K562 (cell line): ENCODE data around the gene VAMP8. TPM values are rescaled to one million over a fixed set of nuclear protein-coding genes. Genes with fewer than 3 reads are reported as not detected.

Experiments used
- CTBP1 ChIP-seq: fragments of 450-650 bp; IDR thresholded peaks from 2 replicates; pipeline ENCODE4 v1.6.1; 2016; ENCODE audit warnings: borderline replicate concordance
- DNMT1 ChIP-seq: fragments of 450-650 bp; IDR thresholded peaks from 2 replicates; pipeline ENCODE4 v1.6.1; 2016; ENCODE audit warnings: antibody characterized with exemption, mild to moderate bottlenecking
- DPF2 ChIP-seq: fragments of 450-650 bp; IDR thresholded peaks from 2 replicates; pipeline ENCODE4 v1.6.1; 2016
- EP400 ChIP-seq: fragments of 450-650 bp; IDR thresholded peaks from 2 replicates; pipeline ENCODE4 v1.6.1; 2017; ENCODE audit warnings: antibody characterized with exemption, mild to moderate bottlenecking, moderate library complexity
- HDAC1 ChIP-seq, 2 experiments: fragments of 450-650 bp; IDR thresholded peaks; 2 replicates each; pipeline ENCODE4 v1.6.1; 2016 to 2017; ENCODE audit warnings: inconsistent platforms in 1 of 2, mild to moderate bottlenecking in 1 of 2, moderate library complexity in 1 of 2
- HDAC8 ChIP-seq: fragments of 450-650 bp; IDR thresholded peaks from 2 replicates; pipeline ENCODE4 v1.6.1; 2016; ENCODE audit warnings: mild to moderate bottlenecking, missing genetic modification characterization, moderate library complexity, missing compliant biosample characterization
- LEF1 ChIP-seq: fragments of 450-650 bp; IDR thresholded peaks from 2 replicates; pipeline ENCODE4 v1.6.1; 2016; ENCODE audit warnings: mild to moderate bottlenecking
- MTA2 ChIP-seq: fragments of 450-650 bp; IDR thresholded peaks from 2 replicates; pipeline ENCODE4 v1.6.1; 2016; ENCODE audit warnings: low read depth
- MYC ChIP-seq, 2 experiments: fragments of 250-450 bp in 1 of 2; sonication (Bioruptor Pico) in 1 of 2; IDR thresholded peaks; 2 replicates each; pipeline versions ENCODE4 v1.5.1 to v1.6.1; 2012 to 2021; ENCODE audit warnings: low read depth in 2 of 2, borderline replicate concordance in 1 of 2, improper control_type of control experiment in 1 of 2, low read length in 1 of 2, mild to moderate bottlenecking in 1 of 2, moderate library complexity in 1 of 2
- RUNX1 ChIP-seq: sonication (generic); IDR thresholded peaks from 2 replicates; pipeline ENCODE4 v1.6.1; 2016; ENCODE audit warnings: antibody characterized with exemption, low read depth
- SMARCA4 ChIP-seq: fragments of 450-650 bp; IDR thresholded peaks from 2 replicates; pipeline ENCODE4 v1.6.1; 2016
- TEAD1 ChIP-seq, 2 experiments: fragments of 450-650 bp in 1 of 2; sonication (generic) in 1 of 2; formaldehyde crosslinking; IDR thresholded peaks; 2 replicates each; pipeline versions ENCODE4 v1.4.0 to v1.8.0; 2020 to 2022; ENCODE audit warnings: mild to moderate bottlenecking in 2 of 2, missing genetic modification reagents in 1 of 2
- ZNF75A ChIP-seq: fragments of 450-650 bp; formaldehyde crosslinking; IDR thresholded peaks from 2 replicates; pipeline ENCODE4 v1.4.0; 2020; ENCODE audit warnings: mild to moderate bottlenecking
- polyA plus RNA-seq, 8 experiments: library from polyadenylated mRNA; depleted of rRNA in 4 of 8; stranded (reverse) in 5 of 8; unstranded in 3 of 8; fragments of >200 nt; fragmentation: Nextera tagmentation in 2 of 8; fragmentation: Illumina TruSeq in 1 of 8; extraction: Ambion mirVana in 2 of 8; extraction: Trizol in 1 of 8; gene quantifications; 2 replicates each; pipeline versions ENCODE4 v1.2.1 to v1.2.3, GENCODE V29; 2011 to 2014; ENCODE audit warnings: inconsistent platforms in 1 of 8, missing spikeins in 1 of 8
- total RNA-seq, 7 experiments: library from RNA; depleted of rRNA in 6 of 7; stranded (reverse); fragments of >200 nt in 6 of 7; fragmentation: Illumina TruSeq in 2 of 7; extraction: Trizol in 2 of 7; gene quantifications; 2 replicates each; pipeline versions ENCODE4 v1.2.1 to v1.2.3, GENCODE V29; 2011 to 2021; ENCODE audit warnings: low replicate concordance in 1 of 7
- TF ChIP-seq, protein P1 (sequence below), 2 experiments: fragments of 450-650 bp; conservative IDR thresholded peaks; 2 replicates each; pipeline ENCODE4 v1.6.1; 2017; ENCODE audit warnings: mild to moderate bottlenecking in 2 of 2, moderate library complexity in 2 of 2
- TF ChIP-seq, protein P2 (sequence below), 2 experiments: fragments of 450-650 bp in 1 of 2; sonication (generic) in 1 of 2; formaldehyde crosslinking in 1 of 2; IDR thresholded peaks; 2 replicates each; pipeline versions ENCODE4 v1.7.1 to v1.9.0; 2016 to 2022; ENCODE audit warnings: inconsistent platforms in 1 of 2, mild to moderate bottlenecking in 1 of 2, missing genetic modification reagents in 1 of 2

VAMP8 gene
- total and polyA plus RNA-seq, 9 of the 15 experiments (the other 6 are each of a cell fraction or from before 2014, with no cell fraction given): 107 to 571 (median 248) TPM

DNA sequence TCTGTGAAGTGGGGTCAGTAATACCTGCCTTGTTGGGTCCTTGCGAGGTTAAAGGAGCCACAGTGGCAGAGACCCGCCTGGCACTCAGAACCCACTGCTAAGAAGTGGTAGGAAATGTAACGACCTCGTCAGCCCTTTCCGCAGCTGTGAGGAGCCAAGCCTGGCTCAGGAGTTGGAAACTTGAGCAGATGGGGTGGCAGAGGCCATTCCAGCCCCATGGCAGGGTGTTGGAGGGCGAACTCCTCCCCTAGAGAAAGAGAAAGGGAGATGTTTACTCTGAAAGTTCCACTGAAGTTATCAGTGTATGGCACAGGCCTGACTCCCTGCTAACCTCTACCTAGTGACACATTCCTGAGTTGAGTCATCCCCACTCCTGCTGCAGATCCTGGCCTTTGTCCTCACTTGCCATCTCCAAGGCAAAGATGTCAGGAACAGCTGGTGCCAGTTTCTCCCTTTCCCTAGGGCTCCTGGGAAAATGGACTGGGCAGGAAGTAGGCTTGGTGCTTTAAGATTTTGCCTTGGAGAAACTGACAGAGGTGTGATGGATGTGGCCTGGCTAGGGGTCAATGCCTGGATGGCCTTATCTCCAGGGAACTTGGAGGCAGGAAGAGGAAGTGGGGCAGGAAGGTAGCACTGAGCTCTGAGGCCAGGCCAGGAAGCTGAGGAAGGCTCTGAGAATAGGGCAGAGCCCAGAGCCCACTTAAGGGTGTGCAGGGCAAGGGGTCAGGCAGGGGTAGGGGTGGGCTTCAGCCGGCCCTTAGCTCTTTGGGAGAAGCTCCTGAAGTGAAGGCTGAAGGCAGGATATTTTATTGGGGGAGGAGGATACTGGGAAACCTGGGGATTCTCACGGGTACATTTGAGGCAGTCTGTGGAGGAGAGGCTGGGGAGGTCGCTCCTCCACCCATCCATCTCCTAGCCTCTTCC is 7.7 kb downstream of the VAMP8 start (continued):
- 0 out of 2 replicates have a peak, but pooled peaks have one; percentile 21 for TF ChIP-seq MYC (IDR thresholded peaks at IDR 0.05; ENCODE audit: low read depth, low read length)
- no peak for TF ChIP-seq MYC (CRISPR knock-in tag; IDR thresholded peaks at IDR 0.05; ENCODE audit: borderline replicate concordance, low read depth)
- peak; percentile 44 to 89; a peak in 2 of 4 replicates for TF ChIP-seq TEAD1 (CRISPR knock-in tag; IDR thresholded peaks at IDR 0.05)
- TF ChIP-seq SMARCA4: peak; percentile 95
- TF ChIP-seq, protein P1, sequence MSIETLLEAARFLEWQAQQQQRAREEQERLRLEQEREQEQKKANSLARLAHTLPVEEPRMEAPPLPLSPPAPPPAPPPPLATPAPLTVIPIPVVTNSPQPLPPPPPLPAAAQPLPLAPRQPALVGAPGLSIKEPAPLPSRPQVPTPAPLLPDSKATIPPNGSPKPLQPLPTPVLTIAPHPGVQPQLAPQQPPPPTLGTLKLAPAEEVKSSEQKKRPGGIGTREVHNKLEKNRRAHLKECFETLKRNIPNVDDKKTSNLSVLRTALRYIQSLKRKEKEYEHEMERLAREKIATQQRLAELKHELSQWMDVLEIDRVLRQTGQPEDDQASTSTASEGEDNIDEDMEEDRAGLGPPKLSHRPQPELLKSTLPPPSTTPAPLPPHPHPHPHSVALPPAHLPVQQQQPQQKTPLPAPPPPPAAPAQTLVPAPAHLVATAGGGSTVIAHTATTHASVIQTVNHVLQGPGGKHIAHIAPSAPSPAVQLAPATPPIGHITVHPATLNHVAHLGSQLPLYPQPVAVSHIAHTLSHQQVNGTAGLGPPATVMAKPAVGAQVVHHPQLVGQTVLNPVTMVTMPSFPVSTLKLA (conservative IDR thresholded peaks at IDR 0.05): peak in 1 of 2 experiments; percentile 39; a peak in 1 of 4 replicates
- no peak for TF ChIP-seq ZNF75A (CRISPR knock-in tag)
- TF ChIP-seq EP400: peak; percentile 46; the same call in 1 of the 2 replicates
- peak; percentile 83 for TF ChIP-seq LEF1
- TF ChIP-seq CTBP1: peak; percentile 98
- TF ChIP-seq, protein P2, sequence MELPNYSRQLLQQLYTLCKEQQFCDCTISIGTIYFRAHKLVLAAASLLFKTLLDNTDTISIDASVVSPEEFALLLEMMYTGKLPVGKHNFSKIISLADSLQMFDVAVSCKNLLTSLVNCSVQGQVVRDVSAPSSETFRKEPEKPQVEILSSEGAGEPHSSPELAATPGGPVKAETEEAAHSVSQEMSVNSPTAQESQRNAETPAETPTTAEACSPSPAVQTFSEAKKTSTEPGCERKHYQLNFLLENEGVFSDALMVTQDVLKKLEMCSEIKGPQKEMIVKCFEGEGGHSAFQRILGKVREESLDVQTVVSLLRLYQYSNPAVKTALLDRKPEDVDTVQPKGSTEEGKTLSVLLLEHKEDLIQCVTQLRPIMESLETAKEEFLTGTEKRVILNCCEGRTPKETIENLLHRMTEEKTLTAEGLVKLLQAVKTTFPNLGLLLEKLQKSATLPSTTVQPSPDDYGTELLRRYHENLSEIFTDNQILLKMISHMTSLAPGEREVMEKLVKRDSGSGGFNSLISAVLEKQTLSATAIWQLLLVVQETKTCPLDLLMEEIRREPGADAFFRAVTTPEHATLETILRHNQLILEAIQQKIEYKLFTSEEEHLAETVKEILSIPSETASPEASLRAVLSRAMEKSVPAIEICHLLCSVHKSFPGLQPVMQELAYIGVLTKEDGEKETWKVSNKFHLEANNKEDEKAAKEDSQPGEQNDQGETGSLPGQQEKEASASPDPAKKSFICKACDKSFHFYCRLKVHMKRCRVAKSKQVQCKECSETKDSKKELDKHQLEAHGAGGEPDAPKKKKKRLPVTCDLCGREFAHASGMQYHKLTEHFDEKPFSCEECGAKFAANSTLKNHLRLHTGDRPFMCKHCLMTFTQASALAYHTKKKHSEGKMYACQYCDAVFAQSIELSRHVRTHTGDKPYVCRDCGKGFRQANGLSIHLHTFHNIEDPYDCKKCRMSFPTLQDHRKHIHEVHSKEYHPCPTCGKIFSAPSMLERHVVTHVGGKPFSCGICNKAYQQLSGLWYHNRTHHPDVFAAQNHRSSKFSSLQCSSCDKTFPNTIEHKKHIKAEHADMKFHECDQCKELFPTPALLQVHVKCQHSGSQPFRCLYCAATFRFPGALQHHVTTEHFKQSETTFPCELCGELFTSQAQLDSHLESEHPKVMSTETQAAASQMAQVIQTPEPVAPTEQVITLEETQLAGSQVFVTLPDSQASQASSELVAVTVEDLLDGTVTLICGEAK (IDR thresholded peaks at IDR 0.05): peak; percentile 70; the same call in 1 of the 2 replicates
- TF ChIP-seq, protein P2 (CRISPR knock-in tag; IDR thresholded peaks at IDR 0.05): no peak
- TF ChIP-seq HDAC1 (IDR thresholded peaks at IDR 0.05): peak in 1 of 2 experiments; percentile 77; a peak in 2 of 4 replicates
- TF ChIP-seq DNMT1: no peak
- 0 out of 2 replicates have a peak, but pooled peaks have one; percentile 30 for TF ChIP-seq HDAC8
- peak; percentile 94 for TF ChIP-seq DPF2
- TF ChIP-seq MTA2: peak; percentile 39
- TF ChIP-seq RUNX1: no peak
